SH-SY5Y (cell line): ENCODE data around the gene SERPINI1.

Experiments used
- GATA2 ChIP-seq: IDR thresholded peaks from 2 replicates; pipeline ENCODE4 v1.6.1; 2011; ENCODE audit warnings: mild to moderate bottlenecking, low read depth, low read length
- GATA3 ChIP-seq: IDR thresholded peaks from 2 replicates; pipeline ENCODE4 v1.6.1; 2011; ENCODE audit warnings: low read depth, mild to moderate bottlenecking, low read length, moderate library complexity

DNA sequence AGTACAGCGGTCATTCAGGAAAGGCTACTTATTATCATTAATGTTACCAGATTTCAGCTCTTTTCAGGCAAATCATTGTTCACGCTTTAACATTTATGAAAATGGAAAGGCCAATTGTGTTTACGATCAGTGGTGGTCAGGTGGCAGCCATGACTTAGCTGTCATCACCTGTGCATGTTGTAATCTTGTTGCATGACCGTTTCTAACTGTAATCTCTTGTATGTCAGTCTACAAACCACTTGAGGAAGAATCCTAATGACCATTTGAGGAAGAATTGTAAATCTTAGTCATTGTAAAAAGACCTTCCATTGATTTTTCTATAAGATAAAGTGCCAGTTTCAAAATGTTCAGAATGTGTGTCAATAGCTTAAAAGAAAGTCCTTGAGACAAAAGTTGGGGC, 100.4 kb downstream of the SERPINI1 start:
- TF ChIP-seq GATA2 (no peak), GATA3 (no peak)
